ENCODE results near the gene CTSF. TPM values are rescaled to one million over a fixed set of nuclear protein-coding genes. Genes with fewer than 3 reads are reported as not detected.

The CTSF gene
- total and polyA plus RNA-seq, 2 of the 8 experiments (the other 6 are each of a cell fraction or from before 2014, with no cell fraction given): 0.58 to 2.3 TPM

- CTCF ChIA-PET (ENCODE audit: partially characterized antibody): interaction anchor here (0.6 to 3.5 kb wide), 11 partner anchors 8 to 277 kb away, joined by 3 to 12 read pairs (median 3); partner anchors contain the start of genes ACTN3, RBM4B and ZDHHC24
- Histone ChIP-seq H3K27ac (ENCODE audit: low read depth, low read length) (no peak overlapping the region), H3K4me3 (ENCODE audit: extremely low read depth in 1 of 4, insufficient read depth in 2 of 4, low read depth in 3 of 4, low read length in 4 of 4) (no peak overlapping the region), H3K79me1 (ENCODE audit: low read depth, low read length) (no peaks in the 10 kb centered on the region), H2BK15ac (ENCODE audit: low read length) (no peak overlapping the region), H2BK20ac (ENCODE audit: low read length) (no peak overlapping the region), H3K4ac (replicated peaks; ENCODE audit: insufficient read length, low read depth, low read length) (no peak overlapping the region), H3K79me2 (ENCODE audit: control insufficient read depth in 1 of 2, insufficient read depth in 2 of 2, low read length in 2 of 2) (no peaks in the 10 kb centered on the region), H2BK120ac (replicated peaks; ENCODE audit: low read depth, low read length) (no peak overlapping the region), H3K23me2 (ENCODE audit: low read depth, low read length) (no peaks in the 10 kb centered on the region), H3K23ac (ENCODE audit: insufficient read length) (no peak overlapping the region), H2BK5ac (ENCODE audit: low read depth, low read length) (no peak overlapping the region), H4K5ac (ENCODE audit: insufficient read length, low read depth, low read length) (no peak overlapping the region), H3K27me3 (replicated peaks in 1 of 4; ENCODE audit: control insufficient read depth in 3 of 4, extremely low read depth in 1 of 4, insufficient read depth in 3 of 4, low read length in 3 of 4) (no peaks in the 10 kb centered on the region), H2BK12ac (ENCODE audit: low read depth, low read length) (no peak overlapping the region), H3K4me1 (replicated peaks in 1 of 4; ENCODE audit: control insufficient read depth in 3 of 4, insufficient read depth in 4 of 4, low read length in 3 of 4) (peaks cover 0 to 2% (median 0%) of the 10 kb centered on the region in 4 experiments; a peak in 1 of 7 replicates), H3K9me3 (ENCODE audit: insufficient read depth in 2 of 2, low read depth in 1 of 2, low read length in 1 of 2) (no peaks in the 10 kb centered on the region), H2AFZ (ENCODE audit: low read length) (no peak overlapping the region), H4K20me1 (replicated peaks in 1 of 2; ENCODE audit: control insufficient read depth in 1 of 2, insufficient read depth in 2 of 2, low read length in 2 of 2) (peaks cover 0 to 2% of the 10 kb centered on the region in 2 experiments), H3K36me3 (ENCODE audit: control insufficient read depth in 2 of 4, insufficient read depth in 4 of 4, low read length in 3 of 4) (peaks cover 18 to 51% (median 44%) of the 10 kb centered on the region in 4 experiments), H3K4me2 (ENCODE audit: insufficient read depth in 1 of 2, low read depth in 2 of 2, low read length in 2 of 2) (no peak overlapping the region), H3K18ac (ENCODE audit: extremely low read depth, low read length) (no peak overlapping the region), H4K91ac (replicated peaks; ENCODE audit: insufficient read length, low read length) (no peak overlapping the region), H3K9ac (replicated peaks in 1 of 4; ENCODE audit: extremely low read depth in 1 of 4, low read depth in 3 of 4, low read length in 3 of 4) (no peak overlapping the region), H3K56ac (replicated peaks; ENCODE audit: insufficient read length, low read depth, low read length) (no peak overlapping the region), H2AK5ac (ENCODE audit: low read depth, low read length) (no peak overlapping the region), H4K8ac (ENCODE audit: extremely low read depth, insufficient read depth, low read length) (no peak overlapping the region), H3K14ac (ENCODE audit: insufficient read length) (no peak overlapping the region)
- WGBS, 2 experiments (ENCODE audit: extremely low coverage in 1 of 2, insufficient coverage in 1 of 2, insufficient read length in 1 of 2, insufficient replicate concordance in 2 of 2, low coverage in 1 of 2, low lambda C conversion rate in 2 of 2, missing lambda C conversion rate in 1 of 2): 92% methylated on average over 9 of the region's 9 CpGs; no CpG with 5 or more reads in 1 of the 2 experiments
- no peak for DNase-seq (ENCODE audit: low read depth in 1 of 2, low spot score in 2 of 2)
- POLR2A ChIA-PET (ENCODE audit: partially characterized antibody): interaction anchor here (1.0 to 7.4 kb wide), 9 partner anchors 9 to 116 kb away, joined by 3 to 54 read pairs (median 3); partner anchors contain the start of genes ACTN3, DPP3, RBM14 and RBM4B
- FAIRE-seq: no peak
- TF ChIP-seq TBP (IDR thresholded peaks at IDR 0.05; ENCODE audit: low read depth, low read length): no peak
- no peak for TF ChIP-seq CHD1 (IDR thresholded peaks at IDR 0.05; ENCODE audit: low read depth, low read length)
- no peak for TF ChIP-seq SRF (IDR thresholded peaks at IDR 0.05; ENCODE audit: low read depth, low read length)
- no peak for TF ChIP-seq TCF12 (IDR thresholded peaks at IDR 0.05; ENCODE audit: low read depth, low read length)
- TF ChIP-seq HDAC2 (IDR thresholded peaks at IDR 0.05; ENCODE audit: borderline replicate concordance in 1 of 2, low read depth in 2 of 2, low read length in 2 of 2): no peak
- TF ChIP-seq FOSL1 (IDR thresholded peaks at IDR 0.05; ENCODE audit: insufficient read depth, low read depth, low read length): no peak
- TF ChIP-seq EP300 (IDR thresholded peaks at IDR 0.05; ENCODE audit: borderline replicate concordance in 1 of 2, low read depth in 2 of 2, low read length in 2 of 2): no peak
- no peak for TF ChIP-seq CREB1 (IDR thresholded peaks at IDR 0.05)
- TF ChIP-seq CEBPB (IDR thresholded peaks at IDR 0.05; ENCODE audit: low read depth, low read length): no peak
- no peak for TF ChIP-seq HDAC6 (IDR thresholded peaks at IDR 0.05; ENCODE audit: low read depth, low read length)
- no peak for TF ChIP-seq SUZ12 (IDR thresholded peaks at IDR 0.05; ENCODE audit: low read length)
Observed at GRCh38 chr11:66561975-66562248, 6.5 kb downstream of the CTSF start.

All from H1 (cell line).